HG03064 (cell line): ENCODE results near the gene CMTR1.
"Not testable (repeated sequence)": the region's sequence is repeated elsewhere in the genome, so short reads cannot be mapped to it uniquely, and the experiment has no call there.

ENCODE experiments used
- ATAC-seq: cut with Tn5 transposase; IDR thresholded peaks from one replicate; pipeline ENCODE4 v1.9.1; 2021; ENCODE audit warnings: low read depth; ENCODE audit not compliant: unreplicated experiment

CMTR1 gene, protein sequence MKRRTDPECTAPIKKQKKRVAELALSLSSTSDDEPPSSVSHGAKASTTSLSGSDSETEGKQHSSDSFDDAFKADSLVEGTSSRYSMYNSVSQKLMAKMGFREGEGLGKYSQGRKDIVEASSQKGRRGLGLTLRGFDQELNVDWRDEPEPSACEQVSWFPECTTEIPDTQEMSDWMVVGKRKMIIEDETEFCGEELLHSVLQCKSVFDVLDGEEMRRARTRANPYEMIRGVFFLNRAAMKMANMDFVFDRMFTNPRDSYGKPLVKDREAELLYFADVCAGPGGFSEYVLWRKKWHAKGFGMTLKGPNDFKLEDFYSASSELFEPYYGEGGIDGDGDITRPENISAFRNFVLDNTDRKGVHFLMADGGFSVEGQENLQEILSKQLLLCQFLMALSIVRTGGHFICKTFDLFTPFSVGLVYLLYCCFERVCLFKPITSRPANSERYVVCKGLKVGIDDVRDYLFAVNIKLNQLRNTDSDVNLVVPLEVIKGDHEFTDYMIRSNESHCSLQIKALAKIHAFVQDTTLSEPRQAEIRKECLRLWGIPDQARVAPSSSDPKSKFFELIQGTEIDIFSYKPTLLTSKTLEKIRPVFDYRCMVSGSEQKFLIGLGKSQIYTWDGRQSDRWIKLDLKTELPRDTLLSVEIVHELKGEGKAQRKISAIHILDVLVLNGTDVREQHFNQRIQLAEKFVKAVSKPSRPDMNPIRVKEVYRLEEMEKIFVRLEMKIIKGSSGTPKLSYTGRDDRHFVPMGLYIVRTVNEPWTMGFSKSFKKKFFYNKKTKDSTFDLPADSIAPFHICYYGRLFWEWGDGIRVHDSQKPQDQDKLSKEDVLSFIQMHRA

DNA sequence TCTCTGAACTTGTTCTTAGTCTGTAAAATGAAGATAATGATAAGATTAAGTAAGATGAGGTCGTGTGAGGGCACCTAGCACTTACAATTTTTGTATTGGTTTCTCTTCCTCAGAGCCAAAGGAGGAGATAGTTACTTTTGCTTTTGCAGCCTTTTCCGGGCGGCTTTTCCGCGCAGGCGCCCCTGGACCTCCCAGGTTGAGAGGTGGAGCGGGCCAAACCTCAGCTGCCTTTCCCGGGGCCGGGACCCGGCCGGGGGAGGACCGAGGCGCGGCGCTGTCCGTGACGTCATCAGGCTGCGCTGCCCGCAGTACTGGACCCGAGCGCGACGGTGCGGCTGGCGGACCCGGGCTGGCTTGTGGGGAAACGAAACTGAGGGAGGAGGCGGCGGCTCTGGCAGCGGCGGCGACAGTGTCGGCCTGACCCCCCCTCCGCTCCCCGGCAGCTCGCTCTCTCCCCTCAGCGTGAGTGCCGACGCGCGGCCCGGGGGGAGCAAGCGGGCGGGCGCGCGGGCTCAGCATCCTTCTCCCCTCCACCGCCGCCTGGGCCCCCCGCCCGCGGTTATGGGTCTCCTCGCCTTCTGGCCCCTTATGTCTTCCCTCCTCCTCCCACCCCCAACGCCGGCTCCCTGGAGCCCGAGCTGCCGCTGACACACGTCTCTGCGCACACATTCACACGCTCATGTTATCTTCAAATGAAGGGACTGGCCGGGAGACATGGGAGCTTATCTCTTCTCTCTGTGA, at the start of gene CMTR1:
CMTR1 (plus strand) TSS at position 306 of the 741 bp plus-strand sequence. CDS start 2,409 bp downstream, outside the sequence.
- peak; percentile 74 for ATAC-seq

- no peak for ATAC-seq
Measured at GRCh38 chr6:37388578-37388977, 44.4 kb upstream of the CMTR1 start.

DNA sequence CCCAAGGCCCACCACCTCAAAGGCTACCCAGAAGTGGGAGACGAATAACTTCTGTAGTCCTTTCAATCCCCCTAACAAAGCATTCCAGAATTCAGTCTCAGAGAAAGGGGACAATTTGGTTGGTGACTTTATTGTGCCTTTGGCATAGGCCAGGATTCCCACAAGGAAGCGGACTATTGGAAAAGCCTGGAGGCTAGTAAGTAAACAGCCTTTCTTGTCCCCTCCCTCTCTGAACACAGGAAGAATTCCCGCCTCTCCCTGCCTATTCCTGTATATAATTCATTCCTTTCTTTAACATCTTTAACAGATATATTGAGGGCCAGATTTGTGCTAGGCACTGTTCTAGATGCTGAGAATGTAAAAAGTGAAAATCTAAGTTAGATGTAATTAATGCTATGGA, 43.2 kb upstream of the CMTR1 start:
- ATAC-seq, result no peak

GRCh38 chr6:37391120-37391519, 41.9 kb upstream of the CMTR1 start:
- no peak for ATAC-seq

- no peak for ATAC-seq
Measured at GRCh38 chr6:37392821-37393220, 40.2 kb upstream of the CMTR1 start.

DNA sequence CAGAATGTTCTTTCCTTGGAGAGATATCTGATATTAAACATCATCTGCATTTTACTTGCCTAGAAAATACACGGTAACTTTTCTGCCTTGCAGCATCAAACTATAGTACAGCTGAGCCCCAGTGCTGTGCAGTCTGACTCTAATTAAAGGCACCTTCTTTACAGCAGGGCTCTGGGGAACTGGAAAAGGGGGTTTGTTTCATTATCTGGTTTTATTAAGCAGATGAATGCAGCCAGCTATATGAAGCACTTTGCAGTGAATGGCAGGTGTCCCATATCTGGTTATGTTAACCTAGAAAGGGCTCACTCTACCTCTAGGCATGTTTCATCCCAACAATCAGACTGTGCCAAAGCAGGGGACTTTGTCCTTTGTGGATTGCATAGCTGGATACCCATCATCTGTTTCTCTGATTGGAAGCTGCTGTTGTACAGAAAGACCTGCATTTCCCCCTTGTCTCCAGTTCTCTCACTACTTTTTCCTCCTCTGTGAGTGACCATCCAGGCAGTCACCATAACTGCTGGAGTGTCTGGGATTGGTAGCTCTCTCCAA, 39.6 kb upstream of the CMTR1 start:
- ATAC-seq, result no peak

DNA sequence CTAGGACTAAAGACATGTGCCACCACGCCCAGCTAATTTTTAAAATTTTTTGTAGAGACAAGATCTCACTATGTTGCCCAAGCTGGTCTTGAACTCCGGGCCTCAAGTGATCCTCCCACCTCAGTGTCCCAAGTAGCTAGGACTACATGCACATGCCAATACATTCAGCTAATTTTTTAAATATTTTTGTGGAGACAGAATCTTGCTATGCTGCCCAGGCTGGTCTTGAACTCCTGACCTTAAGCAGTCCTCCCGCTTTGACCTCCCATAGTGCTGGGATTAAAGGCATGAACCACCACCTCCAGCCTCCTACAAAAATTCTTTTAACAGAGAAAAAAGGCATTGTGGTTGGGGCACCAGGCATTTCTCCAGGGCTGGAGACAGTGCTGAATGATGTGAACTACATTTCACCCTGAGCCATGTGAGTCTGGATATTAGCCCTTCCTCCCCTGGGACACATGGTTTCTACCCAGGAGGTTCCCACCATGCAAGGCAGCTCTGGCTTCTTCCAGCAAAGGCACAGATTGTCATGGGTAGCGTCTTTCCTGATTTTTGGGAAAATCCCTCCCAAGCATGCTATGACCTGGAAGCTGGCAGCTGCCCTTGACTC, 36.3 kb upstream of the CMTR1 start:
- no peak for ATAC-seq

- no peak for ATAC-seq
Measured at GRCh38 chr6:37399131-37399530, 33.9 kb upstream of the CMTR1 start.

DNA sequence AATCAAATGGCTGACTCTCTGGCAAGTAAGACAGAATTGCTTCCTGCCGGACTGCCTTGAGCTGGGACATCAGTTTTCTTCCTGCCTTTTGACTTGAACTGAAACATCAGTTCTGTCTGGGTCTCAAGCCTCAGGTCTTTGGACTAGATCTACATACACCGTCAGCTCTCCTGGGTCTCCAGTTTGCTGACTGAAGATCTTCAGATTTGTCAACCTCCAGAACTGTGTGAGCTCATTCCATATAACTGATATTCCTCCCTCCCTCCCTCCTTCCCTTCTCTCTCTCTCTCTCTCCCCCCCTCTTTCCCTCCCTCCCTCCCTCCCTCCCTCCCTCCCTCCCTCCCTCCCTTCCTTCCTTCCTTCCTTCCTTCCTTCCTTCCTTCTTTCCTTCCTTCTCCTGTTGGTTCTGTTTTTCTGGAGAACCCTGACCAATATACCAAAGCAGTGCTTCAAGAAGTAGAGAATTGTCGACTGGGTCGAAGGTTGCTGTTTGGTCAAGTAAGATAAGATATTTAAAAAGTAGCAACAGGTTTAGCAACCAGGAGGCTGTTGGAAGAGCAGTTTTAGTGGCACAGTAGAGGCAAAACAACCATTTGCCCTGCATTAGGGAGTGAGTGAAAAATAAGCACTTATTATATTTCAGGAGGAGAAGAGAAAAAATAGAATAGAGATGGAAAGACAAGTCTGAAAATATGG, 33.1 kb upstream of the CMTR1 start:
- ATAC-seq, result no peak

GRCh38 chr6:37401658-37402057, 31.4 kb upstream of the CMTR1 start:
- not testable (repeated sequence) for ATAC-seq

DNA sequence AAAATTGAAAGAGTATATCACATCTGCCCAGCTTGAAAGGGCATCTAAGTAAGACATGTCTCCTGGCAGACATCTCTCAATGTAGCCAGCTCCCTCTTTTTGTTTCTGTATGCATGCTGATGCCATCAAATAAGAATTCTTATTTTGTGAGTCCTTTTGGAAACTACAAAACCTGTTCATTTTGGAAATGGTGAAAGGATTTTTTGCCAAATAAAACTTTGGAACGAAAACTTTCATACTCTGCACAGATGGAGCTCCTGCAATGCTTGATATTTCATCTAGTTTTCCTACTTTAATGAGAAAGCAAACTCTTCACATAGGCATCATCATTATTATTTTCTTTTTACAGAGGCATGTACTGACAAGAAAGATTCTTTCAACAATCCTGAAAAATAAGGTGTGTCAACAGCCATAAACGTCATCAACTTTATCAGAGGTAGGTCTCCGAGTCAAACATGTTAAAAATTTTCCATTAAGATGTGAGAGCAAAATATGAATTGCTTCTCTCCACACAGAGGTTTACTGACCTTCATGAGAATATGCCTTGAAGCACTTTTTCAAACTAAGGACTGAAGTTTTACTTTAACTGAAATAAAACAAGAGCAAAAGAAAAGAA, 26.2 kb upstream of the CMTR1 start:
- no peak for ATAC-seq

DNA sequence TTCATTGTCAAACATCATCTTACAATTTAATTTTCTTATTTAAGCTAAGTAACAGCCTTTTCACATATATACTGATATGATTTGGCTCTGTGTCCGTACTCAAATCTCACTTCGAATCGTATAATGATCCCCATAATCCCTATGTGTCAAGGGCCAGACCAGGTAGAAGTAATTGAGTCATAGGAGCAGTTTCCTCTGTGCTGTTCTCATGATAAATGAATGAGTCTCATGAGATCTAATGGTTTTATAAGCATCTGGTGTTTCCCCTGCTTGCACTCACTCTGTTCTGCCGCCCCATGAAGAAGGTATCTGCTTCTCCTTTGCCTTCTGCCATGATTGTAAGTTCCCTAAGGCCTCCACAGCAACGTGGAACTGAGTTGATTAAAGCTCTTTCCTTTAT, 25.1 kb upstream of the CMTR1 start:
- no peak for ATAC-seq

DNA sequence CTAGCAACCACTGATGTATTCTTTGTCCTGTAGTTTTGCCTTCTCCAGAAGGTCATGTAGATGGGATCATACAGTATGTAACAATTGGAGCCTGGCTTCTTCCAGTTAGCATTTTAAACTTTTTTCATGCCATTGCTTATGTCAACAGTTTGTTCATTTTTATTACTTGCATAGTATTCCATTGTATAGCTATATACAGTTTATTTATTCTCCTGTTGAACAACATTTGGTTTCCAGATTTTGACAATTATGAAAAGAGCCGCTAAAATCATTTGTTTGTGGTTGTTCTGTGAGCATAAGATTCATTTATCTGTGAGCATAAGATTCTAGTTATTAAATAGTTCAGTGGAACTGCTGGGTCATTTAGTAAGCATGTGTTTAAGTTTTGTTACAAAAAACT, 23.5 kb upstream of the CMTR1 start:
- ATAC-seq, result no peak

GRCh38 chr6:37417393-37417792, 15.6 kb upstream of the CMTR1 start:
- ATAC-seq, result no peak

DNA sequence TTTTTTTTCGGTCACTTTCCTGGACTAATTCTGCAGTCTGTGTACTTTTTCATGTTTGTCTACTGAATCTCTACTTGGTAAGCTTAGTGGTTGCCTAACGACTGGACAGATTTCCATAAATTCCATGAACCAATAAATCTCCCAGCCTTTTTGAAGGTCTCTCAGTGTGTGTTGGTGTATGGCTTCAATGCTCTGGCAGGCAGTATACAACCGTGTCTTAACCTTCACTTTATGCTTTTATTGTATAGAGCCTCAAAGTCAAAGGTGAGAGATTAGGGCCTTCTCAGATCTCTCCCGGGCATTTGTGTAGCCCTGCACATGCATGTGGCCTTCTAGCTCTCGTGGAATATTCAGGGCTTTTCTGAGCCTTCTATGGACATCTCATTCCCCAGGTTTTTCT, 14.3 kb upstream of the CMTR1 start:
- no peak for ATAC-seq

DNA sequence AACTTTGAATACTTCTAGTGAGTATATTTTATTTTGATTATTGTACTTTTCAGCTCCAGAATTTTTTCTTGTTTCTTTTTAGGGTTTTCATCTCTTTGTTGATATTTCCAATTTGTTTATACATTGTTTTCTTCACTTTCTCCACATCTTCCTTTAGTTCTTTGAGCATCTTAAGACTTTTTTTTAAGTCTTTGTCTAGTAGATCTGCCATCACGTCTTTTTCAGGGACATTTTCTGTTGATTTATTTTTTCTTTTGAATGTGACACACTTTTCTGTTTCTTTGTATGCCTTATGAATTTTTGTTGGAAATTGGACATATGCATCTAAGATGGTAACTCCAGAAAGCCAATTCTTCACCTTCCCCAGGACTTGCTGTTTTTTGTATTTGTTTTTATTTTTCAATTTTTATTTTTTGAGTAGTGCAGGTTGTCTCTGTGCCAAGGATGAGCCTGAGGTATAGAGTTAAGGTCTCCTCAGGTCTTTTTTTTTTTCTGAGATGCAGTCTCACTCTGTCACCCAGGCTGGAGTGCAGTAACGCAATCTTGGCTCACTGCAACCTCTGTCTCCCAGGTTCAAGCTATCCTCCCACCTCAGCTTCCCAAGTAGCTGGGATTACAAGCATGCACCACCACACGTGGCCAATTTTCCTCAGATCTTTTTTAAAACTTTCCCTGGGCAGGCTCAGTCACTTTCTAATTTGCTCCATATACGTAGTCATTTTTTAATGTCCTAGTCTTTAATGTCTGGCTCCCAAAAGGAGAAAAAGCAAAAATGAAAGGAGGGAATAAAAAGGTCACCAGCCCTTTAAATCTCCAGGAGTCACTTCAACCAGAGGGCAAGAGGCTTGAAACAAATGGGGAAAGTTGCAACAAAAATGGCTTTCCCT, 6.7 kb upstream of the CMTR1 start:
- ATAC-seq, result no peak

- ATAC-seq, result no peak
Measured at GRCh38 chr6:37426945-37427510, 6.0 kb upstream of the CMTR1 start.

DNA sequence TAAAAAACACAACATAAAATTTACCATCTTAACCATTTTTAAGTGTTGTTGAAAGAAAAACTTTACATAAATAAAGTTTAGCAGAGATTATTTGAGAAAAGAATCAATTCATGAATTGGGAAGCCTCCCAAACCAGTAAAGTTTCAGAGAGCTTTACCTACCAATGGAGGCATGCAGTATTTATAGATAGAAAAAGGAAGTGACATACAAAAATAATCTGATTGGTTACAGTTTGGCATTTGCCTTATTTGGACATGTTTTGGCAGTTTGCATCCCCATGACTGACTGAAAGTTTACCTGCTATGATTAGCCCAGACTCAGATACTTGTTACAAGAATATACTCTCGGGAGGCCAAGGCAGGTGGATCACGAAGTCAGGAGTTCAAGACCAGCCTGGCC, 3.7 kb upstream of the CMTR1 start:
- no peak for ATAC-seq
